HG03432 (cell line): ENCODE measurements around the gene CHRM5.
"Not testable (repeated sequence)": the region's sequence is repeated elsewhere in the genome, so short reads cannot be mapped to it uniquely, and the experiment has no call there.

ENCODE experiments used
- ATAC-seq: cut with Tn5 transposase; IDR thresholded peaks from one replicate; pipeline ENCODE4 v1.9.1; 2021; ENCODE audit warnings: mild to moderate bottlenecking, moderate library complexity; ENCODE audit not compliant: unreplicated experiment

The CHRM5 gene

DNA sequence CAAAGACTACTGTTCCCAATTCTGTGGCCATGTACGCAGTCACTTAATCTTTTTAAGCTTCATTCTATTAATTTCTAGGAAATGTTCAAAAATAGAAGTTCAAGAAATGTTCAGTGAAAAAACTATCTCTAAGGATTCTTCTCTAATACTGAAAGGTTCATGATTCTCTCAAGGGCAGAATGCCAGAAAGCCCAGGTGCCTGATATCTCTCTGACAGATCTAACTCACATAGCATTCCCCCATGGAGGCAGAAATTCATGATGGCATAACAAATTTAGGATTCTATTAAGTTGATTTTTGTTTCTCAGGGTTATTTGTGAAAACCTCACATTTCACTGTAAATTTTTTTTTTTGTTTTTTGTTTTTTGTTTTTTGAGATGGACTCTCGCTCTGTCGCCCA is 17.5 kb downstream of the CHRM5 start:
- no peak for ATAC-seq

DNA sequence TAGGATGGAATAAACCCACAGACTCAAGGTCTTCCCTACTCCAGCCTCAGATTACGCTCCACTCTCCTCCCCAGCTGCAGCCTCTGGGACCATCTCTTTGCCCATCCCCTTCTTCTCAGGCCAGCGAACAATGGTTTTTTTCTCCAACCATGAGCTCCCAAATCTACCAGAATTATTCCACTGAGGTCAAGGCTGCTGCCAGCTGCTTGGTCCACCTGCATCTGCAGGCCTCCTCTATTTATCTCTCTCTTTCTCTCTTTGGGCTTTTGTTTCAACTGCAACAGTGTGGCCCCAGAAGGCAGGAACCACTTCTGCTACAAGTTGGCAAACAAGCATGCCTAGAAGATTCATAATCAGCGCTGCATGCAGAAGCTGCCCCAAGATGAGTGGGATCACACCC is 19.1 kb downstream of the CHRM5 start:
- ATAC-seq: no peak

DNA sequence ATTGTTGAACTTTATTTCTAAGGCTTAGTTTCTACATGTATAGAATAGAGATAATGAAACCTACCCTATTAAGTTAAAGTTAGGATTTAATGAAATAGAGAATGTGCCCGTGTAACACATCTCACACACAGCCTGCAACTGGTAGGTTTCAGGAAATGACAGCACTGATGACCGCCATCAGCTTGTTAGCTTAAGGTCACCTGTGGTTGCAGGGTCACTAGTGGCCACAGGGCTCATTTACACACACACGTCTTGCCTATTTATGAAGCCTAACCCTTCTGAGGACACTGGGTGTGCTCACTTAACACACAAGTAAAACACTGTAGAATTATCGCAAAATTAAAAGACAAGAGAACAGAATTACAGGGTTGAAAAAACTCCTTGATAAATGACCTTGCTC is 20.1 kb downstream of the CHRM5 start:
- ATAC-seq: no peak

- ATAC-seq: no peak
Measured at GRCh38 chr15:33994005-33994615, 25.8 kb downstream of the CHRM5 start.

DNA sequence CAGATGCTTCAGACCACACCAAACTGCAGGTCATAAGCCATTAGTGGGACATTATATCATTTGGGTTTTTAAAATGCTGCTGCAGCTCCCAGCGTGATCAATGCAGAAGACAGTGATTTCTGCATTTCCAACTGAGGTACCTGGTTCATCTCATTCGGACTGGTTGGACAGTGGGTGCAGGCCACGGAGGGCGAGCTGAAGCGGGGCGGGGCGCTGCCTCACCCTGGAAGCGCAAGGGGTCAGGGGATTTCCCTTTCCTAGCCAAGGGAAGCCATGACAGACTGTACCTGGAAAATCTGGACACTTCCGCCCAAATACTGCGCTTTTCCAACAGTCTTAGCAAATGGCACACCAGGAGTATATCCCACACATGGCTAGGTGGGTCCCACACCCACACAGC is 27.4 kb downstream of the CHRM5 start:
- ATAC-seq: not testable (repeated sequence)

- no peak for ATAC-seq
Measured at GRCh38 chr15:34001536-34001935, 33.2 kb downstream of the CHRM5 start.

DNA sequence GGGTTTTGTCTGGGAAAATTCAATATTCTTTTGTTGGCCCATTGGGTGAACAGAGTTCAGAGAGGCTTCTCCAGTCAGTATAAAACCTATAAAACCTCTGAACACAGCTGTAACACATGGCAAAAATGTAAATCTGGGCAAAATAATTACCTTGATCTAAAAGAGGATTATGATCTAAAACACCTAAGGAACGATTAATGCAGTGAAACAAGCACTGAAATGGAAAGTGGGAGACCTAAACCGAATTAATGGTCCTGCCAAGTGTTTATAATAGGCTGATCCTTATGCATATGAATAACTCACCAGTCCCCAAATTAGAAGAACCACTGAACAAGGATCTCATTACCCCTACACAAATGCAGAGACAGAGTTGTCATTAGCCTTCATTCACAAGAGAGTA is 38.1 kb downstream of the CHRM5 start:
- ATAC-seq: no peak

GRCh38 chr15:34009656-34010055 is 41.4 kb downstream of the CHRM5 start:
- ATAC-seq: no peak

DNA sequence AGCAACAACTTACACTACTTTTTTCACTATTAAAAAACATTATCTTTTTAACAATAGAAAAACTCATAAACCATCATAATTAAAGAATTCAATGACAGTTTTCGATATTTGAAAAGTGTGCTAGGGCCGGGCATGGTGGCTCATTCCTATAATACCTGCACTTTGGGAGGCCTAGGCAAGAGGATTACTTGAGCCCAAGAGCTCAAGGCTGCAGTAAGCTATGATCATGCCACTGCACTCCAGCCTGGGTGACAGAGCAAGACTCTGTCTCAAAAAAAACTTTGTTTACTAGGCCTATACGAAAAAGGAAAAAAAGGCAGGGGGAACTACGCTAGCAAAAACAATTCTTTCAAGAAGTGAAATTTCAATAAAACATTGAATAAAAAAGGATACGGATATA is 42.6 kb downstream of the CHRM5 start:
- ATAC-seq: no peak

DNA sequence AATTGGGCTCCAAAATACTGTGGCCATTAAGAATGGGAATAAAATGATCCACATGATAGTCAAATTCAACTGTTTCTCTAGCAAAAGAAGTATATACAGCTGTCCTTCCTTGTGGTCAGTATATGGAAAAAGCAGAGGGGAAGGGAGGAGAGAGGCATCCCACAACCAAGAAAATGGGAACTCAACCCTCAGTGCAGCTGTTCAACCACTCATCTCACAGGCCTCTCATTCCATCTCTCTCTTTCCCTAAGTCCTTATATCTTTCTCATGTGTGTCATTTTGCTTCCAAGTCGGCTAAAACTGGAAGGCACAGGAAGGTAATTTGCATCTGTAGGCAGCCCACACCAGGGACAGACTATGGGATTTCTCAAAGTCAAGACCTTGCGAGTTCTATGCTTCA is 43.2 kb downstream of the CHRM5 start:
- no peak for ATAC-seq

GRCh38 chr15:34012461-34013028 is 44.2 kb downstream of the CHRM5 start:
- no peak for ATAC-seq

DNA sequence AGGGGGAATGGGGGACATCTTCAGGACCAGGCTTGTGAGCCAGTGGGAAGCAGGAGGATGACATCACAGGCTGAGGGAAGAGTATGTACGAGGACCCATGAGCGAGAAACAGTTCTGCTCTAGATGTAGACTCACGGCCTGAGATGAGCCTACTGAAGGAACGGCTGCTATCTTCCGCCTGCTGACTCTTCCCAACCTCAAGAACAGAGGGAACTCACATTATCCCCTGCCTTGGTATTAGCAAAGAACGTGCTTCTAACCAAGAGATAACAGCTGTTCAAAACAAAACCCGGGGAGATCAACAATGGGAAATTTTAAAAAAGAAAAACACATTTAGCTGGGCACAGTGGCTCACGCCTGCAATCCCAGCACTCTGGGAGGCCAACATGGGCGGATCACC is 45.4 kb downstream of the CHRM5 start:
- no peak for ATAC-seq

- no peak for ATAC-seq
Measured at GRCh38 chr15:34014556-34014955, 46.3 kb downstream of the CHRM5 start.

DNA sequence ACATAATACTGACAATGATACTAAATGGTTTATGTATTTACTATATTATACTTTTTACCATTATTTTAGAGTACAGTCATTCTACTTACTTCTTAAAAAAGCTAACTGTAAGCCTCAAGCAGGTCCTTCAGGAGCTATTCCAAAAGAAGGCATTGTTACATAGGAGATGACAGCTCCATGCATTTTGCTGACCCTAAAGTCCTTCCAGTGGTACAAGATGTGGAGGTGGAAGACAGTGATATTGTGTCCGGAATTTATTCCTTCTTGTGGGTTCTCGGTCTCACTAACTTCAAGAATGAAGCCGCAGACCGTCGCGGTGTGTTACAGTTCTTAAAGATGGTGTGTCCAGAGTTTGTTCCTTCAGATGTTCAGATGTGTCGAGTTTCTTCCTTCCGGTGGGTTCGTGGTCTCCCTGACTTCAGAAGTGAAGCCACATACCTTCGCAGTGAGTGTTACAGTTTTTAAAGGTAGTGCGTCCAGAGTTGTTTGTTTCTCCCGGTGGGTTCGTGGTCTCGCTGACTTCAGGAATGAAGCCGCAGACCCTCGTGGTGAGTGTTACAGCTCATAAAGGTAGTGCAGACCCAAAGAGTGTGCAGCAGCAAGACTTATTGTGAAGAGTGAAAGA is 49.8 kb downstream of the CHRM5 start:
- no peak for ATAC-seq

DNA sequence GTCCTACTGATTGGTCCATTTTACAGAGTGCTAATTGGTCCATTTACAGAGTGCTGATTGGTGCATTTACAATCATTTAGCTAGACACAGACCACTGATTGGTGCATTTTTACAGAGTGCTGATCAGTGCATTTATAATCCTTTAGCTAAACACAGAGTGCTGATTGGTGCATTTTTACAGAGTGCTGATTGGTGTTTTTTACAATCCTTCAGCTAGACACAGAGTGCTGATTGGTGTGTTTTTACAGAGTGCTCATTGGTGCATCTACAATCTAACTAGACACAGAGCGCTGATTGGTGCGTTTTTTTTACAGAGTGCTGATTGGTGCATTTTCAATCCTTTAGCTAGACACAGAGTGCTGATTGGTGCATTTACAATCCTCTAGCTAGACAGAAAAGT is 50.4 kb downstream of the CHRM5 start:
- not testable (repeated sequence) for ATAC-seq

DNA sequence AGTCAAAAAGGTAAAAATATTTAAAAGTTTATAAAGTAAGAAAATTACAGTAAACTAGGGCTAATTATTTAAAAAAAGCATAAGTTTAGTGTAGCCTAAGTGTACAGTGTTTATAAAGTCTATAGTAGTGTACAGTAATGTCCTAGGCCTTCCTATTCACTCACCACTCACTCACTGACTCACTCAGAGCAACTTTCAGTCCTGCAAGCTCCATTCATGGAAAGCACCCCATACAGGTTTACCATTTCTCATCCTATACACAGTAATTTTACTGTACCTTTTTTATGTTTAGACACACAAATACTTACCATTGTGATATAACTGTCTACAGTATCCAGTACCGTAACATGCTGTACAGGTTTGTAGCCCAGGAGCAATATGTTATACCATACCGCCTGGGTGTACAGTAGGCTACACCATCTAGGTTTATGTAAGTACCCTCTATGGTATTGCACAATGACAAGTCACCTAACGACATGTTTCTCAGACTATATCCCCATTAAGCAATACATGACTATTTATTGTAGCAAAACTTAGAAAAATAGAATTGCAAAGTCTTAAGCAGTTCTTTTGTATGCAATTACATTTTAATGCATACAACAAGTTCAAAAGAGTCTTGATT is 51.2 kb downstream of the CHRM5 start:
- ATAC-seq: no peak

GRCh38 chr15:34023907-34024306 is 55.6 kb downstream of the CHRM5 start:
- ATAC-seq: no peak

- ATAC-seq: no peak
Measured at GRCh38 chr15:34025252-34025651, 57.0 kb downstream of the CHRM5 start.

- no peak for ATAC-seq
Measured at GRCh38 chr15:34027606-34028005, 59.3 kb downstream of the CHRM5 start.

GRCh38 chr15:34031987-34032760 is 63.9 kb downstream of the CHRM5 start:
- no peak for ATAC-seq
